ENCODE measurements around the gene SLC5A7.

SLC5A7 gene

GRCh38 chr2:107984707-107985106 lies 1.6 kb upstream of the SLC5A7 start:
- Histone ChIP-seq H3K27ac (ENCODE audit: low read length) (no peak overlapping the region), H3K27me3 (replicated peaks; ENCODE audit: insufficient read depth, low read length) (no peaks in the 10 kb centered on the region), H3F3A (ENCODE audit: insufficient read depth, low read length) (no peaks in the 10 kb centered on the region), H3K4me1 (ENCODE audit: low read length) (no peaks in the 10 kb centered on the region), H3K4me3 (ENCODE audit: low read length) (no peak overlapping the region), H3K9me3 (replicated peaks; ENCODE audit: insufficient read depth, low read length) (no peaks in the 10 kb centered on the region), H2AFZ (ENCODE audit: low read length) (no peak overlapping the region), H3K9me2 (replicated peaks; ENCODE audit: insufficient read depth, low read length) (no peaks in the 10 kb centered on the region), H3K9ac (ENCODE audit: low read length) (no peak overlapping the region), H3K4me2 (ENCODE audit: low read depth, low read length) (no peak overlapping the region), H3K36me3 (replicated peaks; ENCODE audit: insufficient read depth, low read length) (no peaks in the 10 kb centered on the region), H3K79me2 (ENCODE audit: low read length) (no peaks in the 10 kb centered on the region), H4K20me1 (ENCODE audit: insufficient read depth, low read length) (no peaks in the 10 kb centered on the region)
- no peak for TF ChIP-seq EZH2 (optimal IDR thresholded peaks at IDR 0.05; ENCODE audit: low read depth, low read length)
- no peak for TF ChIP-seq CTCF (IDR thresholded peaks at IDR 0.05; ENCODE audit: low read length)
- TF ChIP-seq EZH2phosphoT487 (IDR thresholded peaks at IDR 0.05; ENCODE audit: low read length): no peak
- DNase-seq: no peak

DNA sequence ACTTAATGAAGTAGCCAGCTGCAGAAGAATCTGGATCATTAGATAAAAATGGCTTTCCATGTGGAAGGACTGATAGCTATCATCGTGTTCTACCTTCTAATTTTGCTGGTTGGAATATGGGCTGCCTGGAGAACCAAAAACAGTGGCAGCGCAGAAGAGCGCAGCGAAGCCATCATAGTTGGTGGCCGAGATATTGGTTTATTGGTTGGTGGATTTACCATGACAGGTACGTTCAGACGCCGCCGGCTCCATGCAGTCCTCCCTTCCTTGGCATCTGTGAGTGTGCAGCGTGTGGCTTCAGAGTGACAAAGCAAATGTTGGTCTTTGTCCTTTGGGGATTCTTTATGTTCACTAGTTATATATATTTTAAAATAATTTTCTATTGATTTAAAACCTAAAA lies 1.8 kb downstream of the SLC5A7 start:
- no peaks in the 10 kb centered on the region for H3F3A ChIP-seq (ENCODE audit: insufficient read depth, low read length)
- no peaks in the 10 kb centered on the region for H3K79me2 ChIP-seq (ENCODE audit: low read length)
- no peak for DNase-seq
- no peaks in the 10 kb centered on the region for H3K36me3 ChIP-seq (replicated peaks; ENCODE audit: insufficient read depth, low read length)
- no peaks in the 10 kb centered on the region for H3K27me3 ChIP-seq (replicated peaks; ENCODE audit: insufficient read depth, low read length)
- no peaks in the 10 kb centered on the region for H3K9me2 ChIP-seq (replicated peaks; ENCODE audit: insufficient read depth, low read length)
- H3K4me3 ChIP-seq (ENCODE audit: low read length): no peak overlapping the region
- TF ChIP-seq EZH2phosphoT487 (IDR thresholded peaks at IDR 0.05; ENCODE audit: low read length) (no peak), EZH2 (optimal IDR thresholded peaks at IDR 0.05; ENCODE audit: low read depth, low read length) (no peak), CTCF (IDR thresholded peaks at IDR 0.05; ENCODE audit: low read length) (no peak)
- no peaks in the 10 kb centered on the region for H3K9me3 ChIP-seq (replicated peaks; ENCODE audit: insufficient read depth, low read length)
- H3K4me1 ChIP-seq (ENCODE audit: low read length): no peaks in the 10 kb centered on the region
- H3K4me2 ChIP-seq (ENCODE audit: low read depth, low read length): no peak overlapping the region
- no peak overlapping the region for H3K9ac ChIP-seq (ENCODE audit: low read length)
- no peaks in the 10 kb centered on the region for H4K20me1 ChIP-seq (ENCODE audit: insufficient read depth, low read length)
- no peak overlapping the region for H3K27ac ChIP-seq (ENCODE audit: low read length)
- no peak overlapping the region for H2AFZ ChIP-seq (ENCODE audit: low read length)

DNA sequence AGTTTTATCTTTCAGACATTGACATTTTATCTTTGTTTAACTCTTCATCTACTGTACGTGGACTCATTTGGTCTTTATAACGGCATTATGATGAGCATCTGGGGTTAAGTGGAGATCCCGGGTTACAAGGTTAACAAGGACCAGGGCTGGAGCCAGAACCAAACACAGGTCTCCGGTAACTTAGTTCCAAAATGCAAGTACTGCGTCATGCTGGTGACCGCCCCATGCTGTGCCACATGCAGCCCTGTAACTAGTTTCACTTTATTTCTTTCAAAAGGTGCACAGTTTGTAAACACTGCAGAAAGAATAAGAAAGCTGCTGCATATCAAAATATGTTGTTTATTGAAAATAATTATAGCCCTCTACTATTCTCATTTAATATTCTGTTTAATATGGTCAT lies 3.1 kb downstream of the SLC5A7 start:
- Histone ChIP-seq H3K4me2 (ENCODE audit: low read depth, low read length) (no peak overlapping the region), H3K36me3 (replicated peaks; ENCODE audit: insufficient read depth, low read length) (no peaks in the 10 kb centered on the region), H3K9me2 (replicated peaks; ENCODE audit: insufficient read depth, low read length) (no peaks in the 10 kb centered on the region), H3K4me3 (ENCODE audit: low read length) (no peak overlapping the region), H4K20me1 (ENCODE audit: insufficient read depth, low read length) (no peaks in the 10 kb centered on the region), H3K27me3 (replicated peaks; ENCODE audit: insufficient read depth, low read length) (no peaks in the 10 kb centered on the region), H3F3A (ENCODE audit: insufficient read depth, low read length) (no peaks in the 10 kb centered on the region), H3K9me3 (replicated peaks; ENCODE audit: insufficient read depth, low read length) (no peaks in the 10 kb centered on the region), H3K9ac (ENCODE audit: low read length) (no peak overlapping the region), H3K27ac (ENCODE audit: low read length) (no peak overlapping the region), H3K79me2 (ENCODE audit: low read length) (no peaks in the 10 kb centered on the region), H2AFZ (ENCODE audit: low read length) (no peak overlapping the region), H3K4me1 (ENCODE audit: low read length) (no peaks in the 10 kb centered on the region)
- no peak for DNase-seq
- TF ChIP-seq CTCF (IDR thresholded peaks at IDR 0.05; ENCODE audit: low read length): no peak
- no peak for TF ChIP-seq EZH2 (optimal IDR thresholded peaks at IDR 0.05; ENCODE audit: low read depth, low read length)
- TF ChIP-seq EZH2phosphoT487 (IDR thresholded peaks at IDR 0.05; ENCODE audit: low read length): no peak
